ENCODE results near the gene OR5H6.
"Not testable (repeated sequence)": the region's sequence is repeated elsewhere in the genome, so short reads cannot be mapped to it uniquely, and the experiment has no call there.

The OR5H6 gene

DNA sequence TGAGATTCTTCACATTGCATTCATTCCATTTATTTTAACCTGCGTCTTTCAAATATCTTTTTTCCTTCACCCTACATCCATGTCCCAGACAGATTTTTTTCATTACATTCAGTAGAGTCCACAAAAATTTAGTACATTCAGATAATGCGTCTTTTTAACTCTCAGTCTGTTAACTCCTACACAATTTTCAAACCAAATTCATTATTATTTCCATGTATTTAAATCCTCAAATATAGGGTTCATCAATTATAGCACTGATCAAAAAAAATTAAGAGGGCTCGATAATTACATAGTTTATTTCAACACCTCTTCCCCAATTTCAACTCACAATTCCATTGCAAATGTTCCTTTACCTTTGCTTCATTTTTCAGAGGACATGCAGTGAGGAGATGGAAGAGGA, at the start of gene OR5H6:
TSS of gene OR5H6 (plus strand) at position 301 of the 400 bp plus-strand sequence. CDS start at position 390, 89 bp downstream.
- DNase-seq (ENCODE audit: low read depth) = no peak

DNA sequence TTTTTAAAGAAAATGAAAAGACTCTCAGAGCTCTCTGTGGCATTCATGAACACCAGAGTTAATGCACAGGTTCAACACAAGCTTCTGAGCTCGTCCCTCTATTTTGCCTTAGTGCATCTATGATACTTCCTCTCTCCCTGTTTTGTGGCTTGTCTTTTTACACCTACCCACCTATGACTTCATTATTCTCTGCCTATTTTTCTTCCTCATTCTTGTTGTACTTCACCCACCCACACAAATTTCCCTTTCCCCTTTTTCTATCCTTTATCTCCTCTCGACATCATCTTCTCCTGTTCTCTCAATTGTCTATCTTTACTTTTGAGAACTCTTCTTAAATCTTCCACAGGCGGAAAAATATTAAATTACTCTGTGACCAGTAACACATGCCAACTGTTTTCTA, 49.0 kb upstream of the OR5H6 start:
- DNase-seq (ENCODE audit: low read depth) = no peak

DNA sequence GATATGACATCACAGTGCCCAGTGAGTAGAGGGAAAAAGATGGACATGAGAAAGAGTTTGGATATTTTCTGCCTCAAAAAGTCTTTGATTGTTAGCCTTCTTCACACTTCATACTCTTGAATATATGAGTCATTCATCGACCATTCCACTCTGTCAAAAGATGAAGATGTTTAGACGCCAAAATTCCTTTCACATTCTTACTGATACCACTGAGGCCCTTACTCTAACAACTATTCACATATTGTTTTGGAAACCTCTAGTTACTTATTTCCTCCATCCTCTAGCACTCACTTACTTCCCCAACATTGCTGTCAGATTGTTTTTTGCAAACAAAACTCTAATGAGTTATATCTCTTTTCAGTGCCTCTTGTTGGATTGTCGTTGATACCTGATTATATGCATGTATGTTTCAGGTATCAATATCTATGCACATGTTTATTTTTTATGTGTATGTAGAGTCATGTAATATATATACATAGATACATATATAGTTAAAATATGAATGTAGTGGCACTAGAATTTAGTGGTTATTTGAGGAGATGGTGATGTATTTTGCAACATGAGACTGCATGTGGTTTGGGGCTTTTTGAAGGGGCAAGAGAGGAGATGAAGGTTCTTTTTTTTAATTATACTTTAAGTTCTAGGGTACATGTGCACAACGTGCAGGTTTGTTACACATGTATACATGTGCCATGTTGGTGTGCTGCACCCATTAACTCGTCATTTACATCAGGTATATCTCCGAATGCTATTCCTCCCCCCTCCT, 40.0 kb upstream of the OR5H6 start:
- DNase-seq (ENCODE audit: low read depth) = no peak

DNA sequence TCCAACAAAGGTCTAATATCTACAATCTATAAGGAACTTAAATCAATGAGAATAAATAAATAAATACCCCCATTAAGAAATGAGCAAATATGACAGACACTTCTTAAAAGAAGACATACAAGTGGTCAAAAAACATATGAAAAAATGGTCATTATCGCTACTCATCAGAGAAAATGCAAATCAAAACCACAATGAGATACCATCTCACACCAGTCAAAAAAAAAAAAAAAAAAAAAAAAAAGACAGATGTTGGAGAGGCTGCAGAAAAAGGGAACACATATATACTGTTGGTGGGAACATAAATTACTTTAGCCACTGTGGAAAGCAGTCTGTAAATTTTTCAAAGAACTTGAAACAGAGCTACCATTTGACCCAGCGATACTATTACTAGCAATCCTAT, 31.6 kb upstream of the OR5H6 start:
- no peak for DNase-seq (ENCODE audit: low read depth)

DNA sequence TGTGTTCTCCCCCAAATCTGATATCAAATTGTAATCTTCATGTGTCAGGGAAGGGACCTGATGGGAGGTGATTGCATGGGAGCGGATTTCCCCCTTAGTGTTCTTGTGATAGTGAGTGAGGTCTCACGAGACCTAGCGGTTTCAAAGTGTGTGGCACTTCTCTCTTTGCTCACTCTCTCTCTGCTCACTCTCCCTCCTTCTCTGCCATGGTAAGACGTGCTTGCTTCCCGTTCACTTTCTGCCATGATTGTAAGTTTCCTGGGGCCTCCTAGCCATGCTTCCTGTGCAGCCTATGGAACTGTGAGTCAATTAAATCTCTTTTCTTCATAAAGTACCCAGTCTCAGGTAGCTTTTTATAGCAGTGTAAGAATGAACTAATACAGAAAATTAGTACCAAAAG, 30.6 kb upstream of the OR5H6 start:
- no peak for DNase-seq (ENCODE audit: low read depth)

DNA sequence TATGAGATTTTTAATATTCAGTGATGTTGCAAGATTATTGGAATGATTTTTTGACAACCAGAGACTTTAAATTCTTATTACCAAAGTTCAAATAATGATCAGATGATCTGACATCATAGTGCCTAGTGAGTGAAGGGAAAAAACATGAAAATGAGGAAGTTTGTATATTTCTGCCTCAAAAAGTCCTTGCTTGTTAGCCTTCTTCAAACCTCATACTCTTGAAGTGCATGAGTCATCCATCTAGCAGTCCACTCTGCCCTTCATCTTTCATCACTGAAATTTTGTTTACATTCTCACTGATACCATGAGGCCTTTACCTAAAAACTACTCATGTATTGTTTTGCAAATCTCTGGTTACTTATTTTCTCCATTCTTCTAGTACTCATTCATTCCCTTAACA, 23.9 kb upstream of the OR5H6 start:
- DNase-seq (ENCODE audit: low read depth) = no peak

DNA sequence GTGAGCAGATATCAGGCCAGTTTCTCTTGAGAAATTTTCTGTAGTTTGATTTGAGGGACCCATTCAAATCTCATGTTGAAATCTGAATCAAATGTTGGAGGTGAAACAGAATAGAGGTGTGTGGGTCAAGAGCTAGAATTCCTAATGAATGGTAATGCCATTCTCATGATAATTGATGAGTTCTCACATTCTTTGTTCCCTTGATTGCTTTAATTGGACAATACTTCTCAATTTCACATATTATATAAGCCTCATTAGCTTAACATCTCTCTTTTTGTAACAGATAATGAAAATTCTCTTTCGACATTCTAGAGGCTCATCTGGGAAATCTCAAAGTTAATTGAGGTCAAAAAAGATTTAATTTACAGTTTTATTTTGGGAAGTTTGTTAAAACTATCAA, 21.9 kb upstream of the OR5H6 start:
- no peak for DNase-seq (ENCODE audit: low read depth)

DNA sequence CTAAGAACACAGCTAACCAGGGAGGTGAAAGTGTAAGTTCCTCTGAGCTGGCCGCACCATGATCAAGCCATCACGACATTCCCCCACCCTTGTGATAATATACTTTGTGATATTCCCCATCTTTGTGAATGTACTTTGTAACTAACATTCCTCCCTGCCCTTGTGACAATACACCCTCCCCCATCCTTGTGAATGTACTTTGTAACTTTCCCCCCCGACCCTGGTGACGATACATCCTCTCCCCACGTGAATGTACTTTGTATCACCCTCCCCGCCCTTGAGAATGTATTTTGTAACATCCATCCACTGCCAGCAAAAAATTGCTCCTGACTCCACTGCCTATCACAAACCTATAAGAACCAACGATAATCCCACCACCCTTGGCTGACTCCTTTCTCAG, 20.2 kb upstream of the OR5H6 start:
- no peak for DNase-seq (ENCODE audit: low read depth)

DNA sequence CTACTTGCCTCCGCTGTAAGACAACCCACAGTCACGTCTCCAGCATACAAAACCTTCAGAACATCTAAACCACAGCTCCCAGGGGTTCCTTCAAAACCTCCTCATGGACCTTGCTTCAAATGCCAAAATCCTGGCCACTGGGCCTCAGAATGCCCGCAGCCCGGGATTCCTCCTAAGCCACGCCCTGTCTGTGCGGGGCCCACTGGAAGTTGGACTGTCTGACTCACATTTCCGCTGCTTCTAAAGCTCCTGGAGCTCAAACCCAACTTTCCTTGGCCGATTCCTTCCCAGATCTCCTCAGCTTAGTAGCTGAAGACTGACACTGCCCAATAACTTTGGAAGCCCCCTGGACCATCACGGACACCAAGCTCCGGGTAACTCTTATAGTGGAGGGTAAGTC, 17.9 kb upstream of the OR5H6 start:
- DNase-seq (ENCODE audit: low read depth) = no peak

DNA sequence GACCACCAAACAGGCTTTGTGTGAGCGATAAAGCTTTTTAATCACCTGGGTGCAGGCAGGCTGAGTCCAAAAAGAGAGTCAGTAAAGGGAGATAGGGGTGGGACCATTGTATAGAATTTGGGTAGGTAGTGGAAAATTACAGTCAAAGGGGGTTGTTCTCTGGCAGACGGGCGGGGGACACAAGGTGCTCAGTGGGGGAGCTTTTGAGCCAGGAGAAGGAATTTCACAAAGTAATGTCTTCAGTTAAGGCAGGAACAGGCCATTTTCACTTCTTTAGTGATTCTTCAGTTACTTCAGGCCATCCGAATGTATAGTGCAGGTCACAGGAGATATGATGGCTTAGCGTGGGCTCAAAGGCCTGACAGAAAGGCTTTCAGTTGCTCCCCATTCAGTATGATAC, 8.0 kb upstream of the OR5H6 start:
- DNase-seq (ENCODE audit: low read depth) = not testable (repeated sequence)

DNA sequence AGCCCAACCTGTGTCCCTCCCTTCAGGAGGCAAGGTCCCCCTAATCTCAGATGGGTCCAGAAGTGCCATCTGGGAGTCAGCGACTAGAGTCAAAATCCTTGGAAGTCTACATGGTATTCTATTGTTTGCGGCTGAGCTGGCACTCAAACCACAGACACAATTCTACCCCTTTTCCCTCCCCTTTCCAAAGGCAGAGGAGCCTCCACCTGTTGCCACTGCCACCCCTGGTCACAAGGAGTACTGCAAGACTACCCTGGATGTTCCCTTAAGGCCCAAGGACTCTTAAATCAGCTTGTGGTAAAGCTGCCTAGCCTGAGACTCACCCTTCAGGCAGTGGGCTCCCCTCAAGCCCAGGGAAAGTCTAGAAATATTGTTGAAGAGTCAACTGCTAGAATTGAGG, 4.3 kb upstream of the OR5H6 start:
- DNase-seq (ENCODE audit: low read depth) = no peak

DNA sequence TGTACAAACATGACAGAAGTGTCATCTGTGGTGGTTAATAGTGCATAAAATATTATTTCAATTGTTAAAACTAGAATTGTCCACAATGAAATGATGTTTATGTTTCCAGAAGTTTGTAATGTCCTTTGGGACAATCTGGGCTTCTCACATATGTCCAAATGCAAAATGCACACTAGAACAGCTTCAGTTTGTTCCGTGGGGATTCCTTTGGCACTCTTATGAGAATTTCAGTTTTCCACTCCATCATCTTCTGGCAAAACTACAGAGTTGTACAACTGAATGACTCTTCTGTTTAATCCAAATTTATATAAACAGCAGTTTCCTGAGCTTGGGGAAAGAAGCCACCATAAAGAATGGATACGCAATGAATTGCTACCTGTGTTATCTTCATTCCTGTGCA, 2.0 kb upstream of the OR5H6 start:
- DNase-seq (ENCODE audit: low read depth) = no peak

DNA sequence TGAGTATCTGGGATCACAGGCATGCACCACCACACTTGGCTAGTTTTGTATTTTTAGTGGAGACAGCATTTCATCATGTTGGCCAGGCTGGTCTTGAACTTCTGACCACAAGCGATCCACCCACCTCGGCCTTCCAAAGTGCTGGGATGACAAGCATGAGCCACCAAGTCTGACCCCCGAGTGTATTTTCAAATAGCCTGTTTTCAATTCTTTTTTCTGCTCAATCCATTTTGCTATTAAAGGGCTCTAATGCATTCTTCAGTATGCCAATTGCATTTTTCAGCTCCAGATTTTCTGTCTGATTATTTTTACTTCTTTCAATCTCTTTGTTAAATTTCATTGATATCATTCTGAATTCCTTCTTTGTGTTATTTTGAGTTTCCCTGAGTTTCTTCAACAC, 5.8 kb downstream of the OR5H6 start:
- DNase-seq (ENCODE audit: low read depth) = no peak

DNA sequence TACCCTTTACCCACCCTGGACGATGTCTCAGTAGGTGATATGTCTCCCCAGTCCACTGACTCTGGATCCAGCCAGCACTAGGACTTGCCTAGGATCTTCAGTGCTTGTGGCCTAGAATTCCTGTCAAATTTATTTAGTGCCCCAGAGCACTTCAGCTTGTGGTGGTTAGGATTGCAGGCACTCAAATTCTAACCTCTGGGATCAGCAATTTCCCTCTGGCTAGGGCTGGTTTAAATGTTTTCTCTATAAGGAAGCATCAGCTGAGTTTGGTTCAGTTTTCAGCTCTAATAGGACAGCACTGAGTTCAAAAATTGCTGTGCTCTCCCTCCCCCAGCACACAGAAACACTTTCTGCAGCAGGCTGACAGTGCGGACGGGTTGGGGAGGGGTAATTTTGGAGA, 8.1 kb downstream of the OR5H6 start:
- no peak for DNase-seq (ENCODE audit: low read depth)

DNA sequence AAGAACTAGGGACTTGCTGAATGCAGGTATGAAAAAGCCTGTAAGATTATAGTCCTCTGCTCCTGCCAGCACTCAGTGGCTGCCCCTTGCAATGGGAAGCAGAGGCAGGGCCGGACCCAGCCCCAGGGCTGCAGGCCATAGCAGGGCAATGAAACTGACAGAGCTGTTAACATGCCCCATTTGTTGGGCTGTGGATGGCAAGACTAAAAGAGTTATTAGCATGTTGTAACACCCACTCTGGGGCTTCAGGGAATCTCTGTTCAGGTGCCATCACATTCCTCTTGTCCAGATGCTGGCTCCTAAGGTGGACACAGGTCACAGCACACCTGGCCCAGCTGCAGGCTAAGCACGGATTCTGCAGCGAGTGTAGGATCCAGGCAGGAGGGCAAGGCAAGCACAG, 10.9 kb downstream of the OR5H6 start:
- DNase-seq (ENCODE audit: low read depth) = no peak

DNA sequence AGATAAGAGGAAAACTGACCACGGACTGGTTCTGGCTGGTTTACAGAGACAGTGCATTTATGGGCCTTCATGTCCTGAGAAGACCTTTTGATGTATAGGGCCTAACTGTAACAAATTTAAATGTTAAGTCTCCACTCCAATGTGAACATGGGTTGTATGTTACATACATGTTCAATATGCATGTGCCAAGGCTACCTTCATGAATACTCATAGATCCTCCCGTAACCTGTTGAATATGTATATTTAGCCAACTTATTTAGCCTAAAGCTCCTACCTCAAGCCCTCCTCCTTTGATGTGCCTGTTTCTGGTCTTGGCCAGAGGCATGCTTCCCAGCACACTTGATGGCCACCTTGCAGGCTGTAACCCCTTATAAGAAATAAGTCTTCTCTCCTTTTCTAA, 18.2 kb downstream of the OR5H6 start, which contains the start of gene OR5H2:
TSS of gene OR5H2 (plus strand) at position 301 of the 400 bp plus-strand sequence. CDS start 398 bp downstream, outside the sequence.
- no peak for DNase-seq (ENCODE audit: low read depth)

DNA sequence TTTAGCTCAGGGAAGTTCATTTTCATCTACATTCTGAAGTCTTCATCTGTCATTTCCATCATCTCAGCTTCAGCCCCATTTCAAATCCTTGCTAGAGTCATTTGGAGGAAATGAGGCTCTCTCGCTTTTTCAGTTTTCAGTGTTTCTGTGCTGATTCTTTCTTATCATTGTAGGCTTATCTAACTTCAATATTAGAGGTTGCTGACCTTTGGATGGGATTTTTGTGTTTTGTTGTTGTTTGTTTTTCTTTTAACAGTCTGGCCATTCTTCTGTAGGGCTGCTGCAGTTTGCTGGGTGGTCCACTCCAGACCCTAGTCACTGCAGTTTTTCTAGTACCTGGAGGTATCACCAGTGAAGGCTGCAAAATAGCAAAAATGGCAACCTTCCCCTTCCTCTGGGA, 26.9 kb downstream of the OR5H6 start:
- DNase-seq (ENCODE audit: low read depth) = no peak

DNA sequence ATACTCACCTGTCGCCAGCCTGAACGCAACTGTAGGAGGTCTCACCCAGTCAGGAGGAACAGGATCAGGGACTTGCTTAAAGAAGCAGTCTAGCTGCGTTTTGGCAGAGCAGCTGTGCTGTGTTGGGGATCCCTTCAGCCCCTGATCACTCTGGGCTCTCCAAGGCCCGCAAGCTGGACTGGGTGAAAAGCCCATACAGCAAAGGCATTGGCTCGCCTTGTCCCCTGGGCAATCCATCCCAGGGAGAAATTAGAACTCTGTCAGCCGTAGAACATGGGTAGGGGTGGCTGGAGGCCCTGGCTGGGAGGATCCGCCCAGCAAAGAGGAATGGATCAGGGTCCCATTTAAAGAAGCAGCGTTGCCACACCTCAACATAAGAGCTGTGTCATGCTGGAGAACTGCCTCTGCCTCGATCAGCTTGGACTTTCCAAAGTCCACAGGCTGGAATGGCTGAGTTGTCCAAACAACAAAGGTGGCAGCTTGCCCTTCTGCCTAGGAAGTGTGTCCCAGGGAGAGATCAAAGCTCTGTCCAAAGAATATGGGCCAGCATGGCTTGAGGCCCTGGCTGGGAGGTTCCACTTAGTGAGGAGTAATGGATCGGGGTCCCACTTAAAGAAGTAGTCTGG, 27.4 kb downstream of the OR5H6 start:
- no peak for DNase-seq (ENCODE audit: low read depth)
